Measurements from ENCODE around the gene IPO11.
"Not testable (repeated sequence)": the region's sequence is repeated elsewhere in the genome, so short reads cannot be mapped to it uniquely, and the experiment has no call there.

Gene IPO11

GRCh38 chr5:62596691-62597090, 184.1 kb downstream of the IPO11 start:
- no peak for DNase-seq (ENCODE audit: low read depth in 1 of 2, low spot score in 1 of 2)

- no peak for DNase-seq (ENCODE audit: low read depth in 1 of 2, low spot score in 1 of 2)
These were observed 184.8 kb downstream of the IPO11 start for GRCh38 chr5:62597314-62597713.

- no peak for DNase-seq (ENCODE audit: low read depth in 1 of 2, low spot score in 1 of 2)
These were observed 188.1 kb downstream of the IPO11 start for GRCh38 chr5:62600560-62601252.

- DNase-seq (ENCODE audit: low read depth in 1 of 2, low spot score in 1 of 2): no peak
These were observed 191.4 kb downstream of the IPO11 start for GRCh38 chr5:62603934-62604333.

- DNase-seq (ENCODE audit: low read depth in 1 of 2, low spot score in 1 of 2): no peak
These were observed 193.1 kb downstream of the IPO11 start for GRCh38 chr5:62605638-62606037.

GRCh38 chr5:62606878-62607277, 194.3 kb downstream of the IPO11 start:
- no peak for DNase-seq (ENCODE audit: low read depth in 1 of 2, low spot score in 1 of 2)

- no peak for DNase-seq (ENCODE audit: low read depth in 1 of 2, low spot score in 1 of 2)
These were observed 195.1 kb downstream of the IPO11 start for GRCh38 chr5:62607615-62608014.

- no peak for DNase-seq (ENCODE audit: low read depth in 1 of 2, low spot score in 1 of 2)
These were observed 196.3 kb downstream of the IPO11 start for GRCh38 chr5:62608529-62609511.

GRCh38 chr5:62614355-62614754, 201.8 kb downstream of the IPO11 start:
- DNase-seq (ENCODE audit: low read depth in 1 of 2, low spot score in 1 of 2): no peak

- no peak for DNase-seq (ENCODE audit: low read depth in 1 of 2, low spot score in 1 of 2)
These were observed 204.2 kb downstream of the IPO11 start for GRCh38 chr5:62616615-62617277.

GRCh38 chr5:62617943-62618342, 205.4 kb downstream of the IPO11 start:
- no peak for DNase-seq (ENCODE audit: low read depth in 1 of 2, low spot score in 1 of 2)

- no peak for DNase-seq (ENCODE audit: low read depth in 1 of 2, low spot score in 1 of 2)
These were observed 208.2 kb downstream of the IPO11 start for GRCh38 chr5:62620761-62621160.

GRCh38 chr5:62621280-62621679, 208.7 kb downstream of the IPO11 start:
- DNase-seq (ENCODE audit: low read depth in 1 of 2, low spot score in 1 of 2): no peak

GRCh38 chr5:62623271-62623670, 210.7 kb downstream of the IPO11 start:
- no peak for DNase-seq (ENCODE audit: low read depth in 1 of 2, low spot score in 1 of 2)

- DNase-seq (ENCODE audit: low read depth in 1 of 2, low spot score in 1 of 2): not testable (repeated sequence)
These were observed 211.9 kb downstream of the IPO11 start for GRCh38 chr5:62624436-62624835.

- DNase-seq (ENCODE audit: low read depth in 1 of 2, low spot score in 1 of 2): no peak
These were observed 214.0 kb downstream of the IPO11 start for GRCh38 chr5:62626534-62626933.

- no peak for DNase-seq (ENCODE audit: low read depth in 1 of 2, low spot score in 1 of 2)
These were observed 214.6 kb downstream of the IPO11 start for GRCh38 chr5:62627121-62627520.

GRCh38 chr5:62627901-62628300, 215.3 kb downstream of the IPO11 start:
- DNase-seq (ENCODE audit: low read depth in 1 of 2, low spot score in 1 of 2): no peak

GRCh38 chr5:62631909-62632580, 219.5 kb downstream of the IPO11 start:
- no peak for DNase-seq (ENCODE audit: low read depth in 1 of 2, low spot score in 1 of 2)

- DNase-seq (ENCODE audit: low read depth in 1 of 2, low spot score in 1 of 2): no peak
These were observed 220.7 kb downstream of the IPO11 start for GRCh38 chr5:62633243-62633642.

- DNase-seq (ENCODE audit: low read depth in 1 of 2, low spot score in 1 of 2): no peak
These were observed 227.9 kb downstream of the IPO11 start for GRCh38 chr5:62640446-62640845.
